ENCODE results near the gene TMEM181. TPM values are rescaled to one million over a fixed set of nuclear protein-coding genes. Genes with fewer than 3 reads are reported as not detected.

TMEM181 gene
- total and polyA plus RNA-seq, 2 donors (not counting 1 experiment from before 2014, with no cell fraction given): 2.8 to 9.3 TPM

GRCh38 chr6:158545043-158545966, 14.6 kb upstream of the TMEM181 start:
- CTCF ChIA-PET: no interaction called here
- TF ChIP-seq EZH2 (IDR thresholded peaks at IDR 0.05; ENCODE audit: borderline replicate concordance, insufficient read depth, low read depth, low read length, poor library complexity, severe bottlenecking): no peak
- no peak for TF ChIP-seq CTCF (IDR thresholded peaks at IDR 0.05)
- intact Hi-C loops (cut with micrococcal nuclease): no loop called here
- H3K79me2 ChIP-seq (ENCODE audit: control insufficient read depth, insufficient read depth, low read length): no peaks in the 10 kb centered on the region
- no peak overlapping the region for H3K27ac ChIP-seq (ENCODE audit: low read length in 2 of 2)
- H3K9ac ChIP-seq (ENCODE audit: low read length): no peak overlapping the region
- Mint-ChIP-seq H3K9me3 (ENCODE audit: insufficient read depth) (no peaks in the 10 kb centered on the region), H3K27me3 (peaks cover 52% of the 10 kb centered on the region), H3K4me1 (no peaks in the 10 kb centered on the region), H3K4me3 (no peak overlapping the region), H3K27ac (no peak overlapping the region)
- no peaks in the 10 kb centered on the region for H4K20me1 ChIP-seq (ENCODE audit: control insufficient read depth, insufficient read depth, low read length, poor library complexity, severe bottlenecking)
- DNase-seq: no peak
- no peaks in the 10 kb centered on the region for H3K4me1 ChIP-seq (ENCODE audit: control insufficient read depth in 2 of 2, insufficient read depth in 2 of 2, low read length in 2 of 2)
- WGBS (ENCODE audit: insufficient coverage): 80% methylated on average over 24 of the region's 30 CpGs
- H2AFZ ChIP-seq (ENCODE audit: insufficient read depth, low read depth, low read length, poor library complexity, severe bottlenecking): no peak overlapping the region
- H3K4me2 ChIP-seq (replicated peaks; ENCODE audit: low read depth, low read length, poor library complexity, severe bottlenecking): no peak overlapping the region
- peaks cover 0 to 13% (median 1%) of the 10 kb centered on the region in 4 experiments for H3K27me3 ChIP-seq (replicated peaks in 1 of 4; ENCODE audit: control extremely low read depth in 1 of 4, control insufficient read depth in 3 of 4, insufficient read depth in 4 of 4, low read length in 3 of 4)
- no peak overlapping the region for H3K4me3 ChIP-seq (ENCODE audit: control extremely low read depth in 1 of 5, extremely low read depth in 1 of 5, insufficient read depth in 1 of 5, low read depth in 2 of 5, low read length in 4 of 5)
- POLR2A ChIA-PET: no interaction called here
- ATAC-seq (ENCODE audit: low read depth): no peak
- no peaks in the 10 kb centered on the region for H3K9me3 ChIP-seq (ENCODE audit: control extremely low read depth in 1 of 3, control insufficient read depth in 2 of 3, insufficient read depth in 1 of 3, low read length in 2 of 3)
- no peaks in the 10 kb centered on the region for H3K36me3 ChIP-seq (replicated peaks in 1 of 2; ENCODE audit: control extremely low read depth in 1 of 2, control insufficient read depth in 1 of 2, extremely low read depth in 1 of 2, insufficient read depth in 2 of 2, low read length in 1 of 2)
